IMR-90 (cell line): ENCODE measurements around the gene SYNGR3. TPM values are rescaled to one million over a fixed set of nuclear protein-coding genes. Genes with fewer than 3 reads are reported as not detected.

Experiments used
- ATAC-seq: fragments of 200-7000 bp; cut with Tn5 transposase; 2 replicates; pipeline ENCODE4 v1.9.1; 2020; ENCODE audit warnings: low read depth, mild to moderate bottlenecking, moderate library complexity
- BruUV-seq: library from RNA; stranded (reverse); fragments of 400-500 nt; replicated peaks from 2 replicates; lab custom pipeline; 2021; lab: Mats Ljungman, UMichigan
- CTCF ChIA-PET: fragments of 300-600 bp; formaldehyde crosslinking; extraction: SDS; loops from one replicate; lab custom pipeline; 2021; ENCODE audit warnings: antibody characterized with exemption; lab: Yijun Ruan, JAX
- POLR2A ChIA-PET: fragments of 300-600 bp; sonication (Branson Sonifier 250); formaldehyde crosslinking; loops from one replicate; lab custom pipeline; 2022; ENCODE audit warnings: antibody characterized with exemption; ENCODE audit not compliant: unreplicated experiment; lab: Charles Lee
- DNase-seq: peaks from one replicate; pipeline ENCODE4 v3.0.0; 2013
- H2AFZ ChIP-seq: replicated peaks from 2 replicates; pipeline ENCODE3; 2013; ENCODE audit warnings: low read length, mild to moderate bottlenecking; ENCODE audit not compliant: poor library complexity
- H2AK5ac ChIP-seq: 2 replicates; pipeline ENCODE4 v1.6.1; 2013; ENCODE audit warnings: low read depth, low read length, inconsistent platforms
- H2AK9ac ChIP-seq: replicated peaks from 2 replicates; pipeline ENCODE3; 2013; ENCODE audit warnings: mild to moderate bottlenecking, low read depth, low read length, moderate library complexity; ENCODE audit not compliant: poor library complexity
- H2BK120ac ChIP-seq: 2 replicates; pipeline ENCODE4 v1.6.1; 2013; ENCODE audit warnings: low read depth, low read length, inconsistent platforms
- H2BK15ac ChIP-seq: 3 replicates; pipeline ENCODE4 v1.6.1; 2013; ENCODE audit warnings: low read depth, low read length, inconsistent platforms
- H2BK20ac ChIP-seq: 2 replicates; pipeline ENCODE4 v1.6.1; 2013; ENCODE audit warnings: low read depth, mild to moderate bottlenecking, inconsistent platforms, low read length, moderate library complexity
- H2BK5ac ChIP-seq: 2 replicates; pipeline ENCODE4 v1.6.1; 2013; ENCODE audit warnings: mild to moderate bottlenecking, low read depth, low read length, inconsistent platforms; ENCODE audit not compliant: poor library complexity, severe bottlenecking
- H3K14ac ChIP-seq: replicated peaks from 2 replicates; pipeline ENCODE4 v1.6.1; 2013; ENCODE audit warnings: low read depth, low read length, inconsistent platforms
- H3K18ac ChIP-seq: 2 replicates; pipeline ENCODE4 v1.6.1; 2013; ENCODE audit warnings: low read depth, low read length, control low read depth
- H3K23ac ChIP-seq: 2 replicates; pipeline ENCODE4 v1.6.1; 2013; ENCODE audit warnings: low read depth, low read length, inconsistent platforms
- H3K27ac ChIP-seq: 2 replicates; pipeline ENCODE4 v1.5.1; 2013; ENCODE audit warnings: mild to moderate bottlenecking, control low read depth, low read length; ENCODE audit not compliant: insufficient read depth
- H3K27me3 ChIP-seq: 2 replicates; pipeline ENCODE4 v1.6.1; 2013; ENCODE audit warnings: low read length; ENCODE audit not compliant: control insufficient read depth, insufficient read depth
- H3K36me3 ChIP-seq: 2 replicates; pipeline ENCODE4 v1.6.1; 2013; ENCODE audit warnings: low read length, mixed read lengths; ENCODE audit not compliant: control insufficient read depth, insufficient read depth
- H3K4ac ChIP-seq: 2 replicates; pipeline ENCODE4 v1.6.1; 2013; ENCODE audit warnings: low read depth, low read length, inconsistent platforms
- H3K4me1 ChIP-seq: 2 replicates; pipeline ENCODE4 v1.6.1; 2013; ENCODE audit warnings: low read length, mixed read lengths; ENCODE audit not compliant: control insufficient read depth, insufficient read depth
- H3K4me2 ChIP-seq: 2 replicates; pipeline ENCODE4 v1.6.1; 2013; ENCODE audit warnings: low read depth, mild to moderate bottlenecking, control low read depth, low read length, moderate library complexity
- H3K4me3 ChIP-seq: 2 replicates; pipeline ENCODE4 v1.5.1; 2013; ENCODE audit warnings: low read depth, mild to moderate bottlenecking, control low read depth, low read length, moderate library complexity; ENCODE audit not compliant: insufficient read depth
- H3K56ac ChIP-seq: 2 replicates; pipeline ENCODE4 v1.6.1; 2013; ENCODE audit warnings: low read length, inconsistent platforms; ENCODE audit not compliant: insufficient read depth; ENCODE audit errors: extremely low read depth
- H3K79me1 ChIP-seq, 2 experiments: 2 replicates each; pipeline ENCODE4 v1.6.1; 2013; ENCODE audit warnings: low read length in 2 of 2, inconsistent platforms in 1 of 2, low read depth in 1 of 2
- H3K9ac ChIP-seq: 2 replicates; pipeline ENCODE4 v1.6.1; 2013; ENCODE audit warnings: low read depth, low read length, control low read depth
- H3K9me1 ChIP-seq: 2 replicates; pipeline ENCODE4 v1.6.1; 2013; ENCODE audit warnings: low read length, inconsistent platforms; ENCODE audit not compliant: insufficient read depth
- H3K9me3 ChIP-seq: 2 replicates; pipeline ENCODE4 v1.6.1; 2013; ENCODE audit warnings: low read length; ENCODE audit not compliant: control insufficient read depth, insufficient read depth
- H4K20me1 ChIP-seq: 2 replicates; pipeline ENCODE4 v1.6.1; 2013; ENCODE audit warnings: low read length, inconsistent platforms; ENCODE audit not compliant: insufficient read depth
- H4K5ac ChIP-seq: 2 replicates; pipeline ENCODE4 v1.6.1; 2013; ENCODE audit warnings: mild to moderate bottlenecking, low read depth, low read length, control low read depth
- H4K8ac ChIP-seq, 2 experiments: 2 replicates each; pipeline ENCODE4 v1.6.1; 2013; ENCODE audit warnings: low read depth in 2 of 2, low read length in 2 of 2, control low read depth in 1 of 2, inconsistent platforms in 1 of 2
- H4K91ac ChIP-seq: 2 replicates; pipeline ENCODE4 v1.6.1; 2013; ENCODE audit warnings: low read depth, low read length, inconsistent platforms; ENCODE audit not compliant: insufficient read depth
- BHLHE40 ChIP-seq: fragments of 150-350 bp; IDR thresholded peaks from 2 replicates; pipeline ENCODE4 v1.6.1; 2016; ENCODE audit warnings: mild to moderate bottlenecking, low read depth, low read length
- CHD1 ChIP-seq: IDR thresholded peaks from 2 replicates; pipeline ENCODE4 v1.6.1; 2012; ENCODE audit warnings: low read depth, low read length, improper control_type of control experiment
- ELK1 ChIP-seq: fragments of 150-350 bp; IDR thresholded peaks from 2 replicates; pipeline ENCODE4 v1.6.1; 2016; ENCODE audit warnings: low read depth, mild to moderate bottlenecking, low read length, moderate library complexity, borderline replicate concordance
- FOS ChIP-seq: fragments of 150-350 bp; IDR thresholded peaks from 2 replicates; pipeline ENCODE4 v1.6.1; 2016; ENCODE audit warnings: low read depth, low read length
- MAFK ChIP-seq: IDR thresholded peaks from 2 replicates; pipeline ENCODE4 v1.6.1; 2012; ENCODE audit warnings: low read depth, low read length, improper control_type of control experiment
- MAZ ChIP-seq: IDR thresholded peaks from 2 replicates; pipeline ENCODE4 v1.6.1; 2012; ENCODE audit warnings: low read depth, mild to moderate bottlenecking, low read length, improper control_type of control experiment, moderate library complexity, borderline replicate concordance
- POLR2A ChIP-seq: IDR thresholded peaks from 2 replicates; pipeline ENCODE4 v1.6.1; 2012; ENCODE audit warnings: mild to moderate bottlenecking, low read depth, low read length
- RAD21 ChIP-seq: IDR thresholded peaks from 2 replicates; pipeline ENCODE4 v1.6.1; 2012; ENCODE audit warnings: low read length, improper control_type of control experiment
- RCOR1 ChIP-seq: IDR thresholded peaks from 2 replicates; pipeline ENCODE4 v1.6.1; 2012; ENCODE audit warnings: mild to moderate bottlenecking, low read length, improper control_type of control experiment; ENCODE audit not compliant: insufficient replicate concordance
- SMC3 ChIP-seq: fragments of 150-350 bp; IDR thresholded peaks from 2 replicates; pipeline ENCODE4 v1.6.1; 2016; ENCODE audit warnings: low read depth, mild to moderate bottlenecking, antibody characterized with exemption, low read length, moderate library complexity
- WGBS, 2 experiments: methylation state at CpG; one replicate each; pipeline versions ENCODE4 v1.1.5 to v1.1.7; 2013; ENCODE audit warnings: missing lambda C conversion rate in 2 of 2; ENCODE audit not compliant: insufficient read length in 1 of 2; ENCODE audit errors: extremely low coverage in 2 of 2; 5-methylcytosine and 5-hydroxymethylcytosine counted together
- dilution Hi-C: fragments of 300-500 bp; cut with HindIII; formaldehyde crosslinking; loops from one replicate; pipeline ENCODE4 v1.14.3; 2018; ENCODE audit warnings: low sequenced_read_pairs; ENCODE audit not compliant: unreplicated experiment
- in situ Hi-C: fragments of 300-500 bp; cut with MboI; formaldehyde crosslinking; loops from 3 replicates; pipeline ENCODE4 v1.14.3; 2019; ENCODE audit warnings: low sequenced_read_pairs, inconsistent platforms, mixed read lengths
- intact Hi-C: fragments of 100-400 bp; cut with micrococcal nuclease; formaldehyde crosslinking; loops from 2 replicates; pipeline ENCODE4 v1.10.0; 2022
- polyA plus RNA-seq, 3 experiments: library from polyadenylated mRNA; depleted of rRNA; stranded (reverse); fragments of >200 nt; gene quantifications; 2 replicates each; pipeline ENCODE4 v1.2.3, GENCODE V29; 2012; ENCODE audit warnings: low replicate concordance in 1 of 3
- total RNA-seq: library from RNA; depleted of rRNA; stranded (reverse); fragments of >200 nt; gene quantifications from 2 replicates; pipeline ENCODE4 v1.2.3, GENCODE V29; 2012

SYNGR3 gene
- total and polyA plus RNA-seq, 2 of the 4 experiments (the other 2 are of a cell fraction): 1.8 to 5.8 TPM

- CTCF ChIA-PET: interaction anchor here (1.3 kb wide), 1 partner anchor 25 kb away, joined by 5 read pairs; no protein-coding TSS in a partner anchor
- Histone ChIP-seq H3K27ac (no peak overlapping the region), H3K9ac (peak overlapping the region; percentile 80), H3K9me1 (peaks cover 9% of the 10 kb centered on the region), H3K4me1 (peaks cover 29% of the 10 kb centered on the region), H2BK5ac (no peak overlapping the region), H2BK120ac (no peak overlapping the region), H2AK5ac (peak overlapping the region; percentile 99), H4K91ac (no peak overlapping the region), H3K18ac (no peak overlapping the region), H4K5ac (no peak overlapping the region), H2BK15ac (no peak overlapping the region), H3K4me2 (peak overlapping the region; percentile 96), H3K23ac (no peak overlapping the region), H3K4ac (no peak overlapping the region), H3K9me3 (no peaks in the 10 kb centered on the region), H3K4me3 (peak overlapping the region; percentile 70; the same call in 1 of the 2 replicates), H4K20me1 (peaks cover 15% of the 10 kb centered on the region), H3K27me3 (no peaks in the 10 kb centered on the region), H2AFZ (no peak overlapping the region), H3K56ac (no peak overlapping the region), H4K8ac (no peak overlapping the region), H3K14ac (no peak overlapping the region), H3K36me3 (peaks cover 19% of the 10 kb centered on the region), H3K79me1 (peaks cover 8 to 59% of the 10 kb centered on the region in 2 experiments), H2AK9ac (peak overlapping the region; percentile 77), H2BK20ac (no peak overlapping the region)
- TF ChIP-seq SMC3 (no peak), MAZ (no peak), ELK1 (no peak), RAD21 (no peak), RCOR1 (no peak), MAFK (no peak), BHLHE40 (no peak), POLR2A (no peak), FOS (no peak), CHD1 (no peak)
- DNase-seq: no peak
- WGBS, 2 experiments: 85% methylated on average over 3 of the region's 18 CpGs; no CpG with 5 or more reads in 1 of the 2 experiments
- ATAC-seq: no peak
- dilution Hi-C loops: no loop called here
- intact Hi-C loops: no loop called here
- in situ Hi-C loops: no loop called here
- POLR2A ChIA-PET: no interaction called here
- BruUV-seq: no TSS peak
Observed at GRCh38 chr16:2028620-2029220, 39.0 kb downstream of the SYNGR3 start.
